Measurements from ENCODE around the gene PPP1R10.

The PPP1R10 gene

GRCh38 chr6:30554962-30555815, 61.9 kb downstream of the PPP1R10 start:
- TF ChIP-seq CTCF (IDR thresholded peaks at IDR 0.05) (no peak), ZFX (IDR thresholded peaks at IDR 0.05; ENCODE audit: borderline replicate concordance) (no peak)
- peak overlapping the region; percentile 95 for H3K27ac ChIP-seq

GRCh38 chr6:30554404-30554803, 62.6 kb downstream of the PPP1R10 start:
- TF ChIP-seq CTCF (IDR thresholded peaks at IDR 0.05) = no peak
- H3K27ac ChIP-seq = peak overlapping the region; percentile 95; the same call in 1 of the 2 replicates

All from 22Rv1 (cell line).